SK-N-SH (cell line): Measurements from ENCODE around the gene TMEM94. TPM values are rescaled to one million over a fixed set of nuclear protein-coding genes. Genes with fewer than 3 reads are reported as not detected.

Experiments
- CTCF ChIA-PET: fragments of 300-600, 350-600 bp; formaldehyde crosslinking; extraction: SDS; loops from one replicate; lab custom pipeline; 2021; lab: Yijun Ruan, JAX
- POLR2A ChIA-PET: fragments of 350-600 bp; sonication (Branson Sonifier 250); formaldehyde crosslinking; extraction: SDS; loops from one replicate; lab custom pipeline; 2020; ENCODE audit warnings: antibody characterized with exemption, inconsistent platforms; lab: Yijun Ruan, JAX
- DNase-seq: peaks from one replicate; pipeline ENCODE4 v3.0.0; 2012
- H2AFZ ChIP-seq: fragments of 200-600 bp; sonication (generic); 2 replicates; pipeline ENCODE4 v1.8.1; 2016; ENCODE audit warnings: antibody characterized with exemption, mild to moderate bottlenecking, low read depth
- H3F3A ChIP-seq: fragments of 200-600 bp; sonication (generic); replicated peaks from 2 replicates; pipeline ENCODE3; 2016; ENCODE audit warnings: antibody characterized with exemption, mild to moderate bottlenecking; ENCODE audit not compliant: insufficient read depth
- H3K27ac ChIP-seq, 2 experiments: fragments of 200-500 bp in 1 of 2; fragments of 200-600 bp in 1 of 2; sonication (Bioruptor generic) in 1 of 2; sonication (generic), shearing (Covaris generic) in 1 of 2; 2 replicates each; pipeline versions ENCODE4 v1.5.1 to v1.6.1; 2014 to 2016; ENCODE audit warnings: low read depth in 2 of 2, inconsistent platforms in 1 of 2, low read length in 1 of 2, mild to moderate bottlenecking in 1 of 2, mixed read lengths in 1 of 2
- H3K27me3 ChIP-seq: fragments of 200-600 bp; sonication (generic), shearing (Covaris generic); 2 replicates; pipeline ENCODE4 v1.6.1; 2016; ENCODE audit warnings: mixed run types; ENCODE audit not compliant: insufficient read depth
- H3K36me3 ChIP-seq, 2 experiments: fragments of 200-500 bp in 1 of 2; fragments of 200-600 bp in 1 of 2; sonication (Bioruptor generic) in 1 of 2; sonication (generic) in 1 of 2; replicated peaks in 1 of 2; 2 replicates each; pipeline versions ENCODE3 to v1.5.1; 2014 to 2016; ENCODE audit warnings: low read length in 1 of 2, mild to moderate bottlenecking in 1 of 2; ENCODE audit not compliant: insufficient read depth in 2 of 2, control insufficient read depth in 1 of 2
- H3K4me1 ChIP-seq, 2 experiments: fragments of 200-500 bp in 1 of 2; fragments of 200-600 bp in 1 of 2; sonication (Bioruptor generic) in 1 of 2; sonication (generic), shearing (Covaris generic) in 1 of 2; 2 replicates each; pipeline versions ENCODE4 v1.5.1 to v1.6.1; 2014 to 2016; ENCODE audit warnings: low read depth in 1 of 2, low read length in 1 of 2, mixed run types in 1 of 2; ENCODE audit not compliant: insufficient read depth in 2 of 2, control insufficient read depth in 1 of 2
- H3K4me2 ChIP-seq: fragments of 200-600 bp; sonication (generic), shearing (Covaris generic); 2 replicates; pipeline ENCODE4 v1.6.1; 2017; ENCODE audit warnings: mixed run types
- H3K4me3 ChIP-seq, 2 experiments: fragments of 200-500 bp in 1 of 2; fragments of 200-600 bp in 1 of 2; sonication (Bioruptor generic) in 1 of 2; sonication (generic), shearing (Covaris generic) in 1 of 2; 2 replicates each; pipeline versions ENCODE4 v1.5.1 to v1.8.1; 2014 to 2016; ENCODE audit warnings: low read depth in 2 of 2, inconsistent platforms in 1 of 2, low read length in 1 of 2, mild to moderate bottlenecking in 1 of 2, mixed read lengths in 1 of 2, moderate library complexity in 1 of 2
- H3K79me2 ChIP-seq: fragments of 200-600 bp; sonication (generic); 2 replicates; pipeline ENCODE4 v1.8.1; 2017; ENCODE audit warnings: mild to moderate bottlenecking; ENCODE audit not compliant: insufficient read depth
- H3K9ac ChIP-seq: fragments of 200-600 bp; sonication (generic); 2 replicates; pipeline ENCODE4 v1.6.1; 2017; ENCODE audit warnings: mixed run types
- H3K9me2 ChIP-seq: fragments of 200-600 bp; sonication (generic); 2 replicates; pipeline ENCODE4 v1.6.1; 2017; ENCODE audit warnings: mixed run types
- H3K9me3 ChIP-seq: fragments of 200-600 bp; sonication (generic); 2 replicates; pipeline ENCODE4 v1.6.1; 2017; ENCODE audit warnings: mixed run types, mild to moderate bottlenecking, moderate library complexity
- H4K20me1 ChIP-seq: fragments of 200-600 bp; sonication (generic); 2 replicates; pipeline ENCODE4 v1.6.1; 2017; ENCODE audit warnings: mild to moderate bottlenecking, mixed run types; ENCODE audit not compliant: insufficient read depth
- ELF1 ChIP-seq: IDR thresholded peaks from 2 replicates; pipeline ENCODE4 v1.4.0; 2012
- EP300 ChIP-seq, 2 experiments: IDR thresholded peaks; 2 replicates each; pipeline versions ENCODE4 v1.4.0 to v1.6.1; 2012; ENCODE audit warnings: borderline replicate concordance in 1 of 2, low read depth in 1 of 2, low read length in 1 of 2
- FOXM1 ChIP-seq: IDR thresholded peaks from 2 replicates; pipeline ENCODE4 v1.4.0; 2012; ENCODE audit warnings: low read depth, mild to moderate bottlenecking
- JUND ChIP-seq: IDR thresholded peaks from 2 replicates; pipeline ENCODE4 v1.4.0; 2012
- MAX ChIP-seq: IDR thresholded peaks from 2 replicates; pipeline ENCODE4 v1.4.0; 2012; ENCODE audit warnings: low read depth
- MXI1 ChIP-seq: IDR thresholded peaks from 2 replicates; pipeline ENCODE4 v1.6.1; 2012; ENCODE audit warnings: mild to moderate bottlenecking, low read depth, low read length, improper control_type of control experiment
- NRF1 ChIP-seq: IDR thresholded peaks from 2 replicates; pipeline ENCODE4 v1.6.1; 2012; ENCODE audit warnings: low read depth, mild to moderate bottlenecking, low read length
- RCOR1 ChIP-seq: fragments of 150-350 bp; IDR thresholded peaks from 2 replicates; pipeline ENCODE4 v1.6.1; 2017; ENCODE audit warnings: antibody characterized with exemption, low read length
- TAF1 ChIP-seq: IDR thresholded peaks from 2 replicates; pipeline ENCODE4 v1.6.1; 2012; ENCODE audit warnings: low read depth, mild to moderate bottlenecking, low read length, moderate library complexity, borderline replicate concordance
- ZBTB33 ChIP-seq: IDR thresholded peaks from 2 replicates; pipeline ENCODE4 v1.4.0; 2012; ENCODE audit warnings: low read depth, borderline replicate concordance
- WGBS: methylation state at CpG from one replicate; pipeline ENCODE4 v1.1.6; 2017; ENCODE audit warnings: low lambda C conversion rate; 5-methylcytosine and 5-hydroxymethylcytosine counted together
- polyA plus RNA-seq, 3 experiments: library from polyadenylated mRNA; depleted of rRNA; stranded (reverse); fragments of >200 nt; gene quantifications; 2 replicates each; pipeline ENCODE4 v1.2.3, GENCODE V29; 2012

Gene TMEM94
- polyA plus RNA-seq, 1 of the 3 experiments (the other 2 are of a cell fraction) = 89.9 TPM

GRCh38 chr17:75468291-75468754 lies 11.9 kb downstream of the TMEM94 start:
- Histone ChIP-seq H3K36me3 (peaks cover 12 to 17% of the 10 kb centered on the region in 2 experiments), H2AFZ (no peak overlapping the region), H3K27me3 (no peaks in the 10 kb centered on the region), H3K9me2 (no peaks in the 10 kb centered on the region), H3K4me2 (no peak overlapping the region), H3K4me3 (no peak overlapping the region), H3K9me3 (no peaks in the 10 kb centered on the region), H3F3A (no peaks in the 10 kb centered on the region), H4K20me1 (no peaks in the 10 kb centered on the region), H3K4me1 (no peaks in the 10 kb centered on the region), H3K9ac (no peak overlapping the region), H3K27ac (no peak overlapping the region), H3K79me2 (peaks cover 39% of the 10 kb centered on the region)
- TF ChIP-seq RCOR1 = no peak
- no peak for TF ChIP-seq MAX
- ChIA-PET POLR2A (no interaction called here), CTCF (interaction anchor here (0.6 to 0.9 kb wide), 3 partner anchors 13 to 24 kb away, joined by 3 read pairs; no protein-coding TSS in a partner anchor)
- DNase-seq = no peak
- WGBS = 82% methylated on average over 8 of the region's 8 CpGs

GRCh38 chr17:75468779-75469373 lies 12.4 kb downstream of the TMEM94 start:
- Histone ChIP-seq H3K9me3 (no peaks in the 10 kb centered on the region), H3F3A (no peaks in the 10 kb centered on the region), H3K79me2 (peaks cover 34% of the 10 kb centered on the region), H3K9me2 (no peaks in the 10 kb centered on the region), H3K9ac (no peak overlapping the region), H2AFZ (no peak overlapping the region), H3K27ac (no peak overlapping the region), H4K20me1 (no peaks in the 10 kb centered on the region), H3K4me3 (no peak overlapping the region), H3K27me3 (no peaks in the 10 kb centered on the region), H3K36me3 (peaks cover 13 to 19% of the 10 kb centered on the region in 2 experiments), H3K4me2 (no peak overlapping the region), H3K4me1 (no peaks in the 10 kb centered on the region)
- WGBS = 94% methylated on average over 13 of the region's 13 CpGs
- no peak for TF ChIP-seq MXI1
- TF ChIP-seq ELF1 = no peak
- TF ChIP-seq TAF1 = no peak
- TF ChIP-seq ZBTB33 = no peak
- TF ChIP-seq NRF1 = no peak
- TF ChIP-seq EP300 (IDR thresholded peaks at IDR 0.05; ENCODE audit: borderline replicate concordance in 1 of 2, low read depth in 1 of 2, low read length in 1 of 2) = no peak
- TF ChIP-seq JUND = no peak
- TF ChIP-seq FOXM1 = no peak
- ChIA-PET CTCF (interaction anchor here (0.7 to 0.9 kb wide), 2 partner anchors 12 to 24 kb away, joined by 3 read pairs; no protein-coding TSS in a partner anchor), POLR2A (interaction anchor here (0.7 to 0.9 kb wide), 2 partner anchors 12 to 37 kb away, joined by 4 to 5 read pairs; partner anchors contain the start of gene TMEM94)
- DNase-seq = no peak
